Fibroblast of skin of right quadriceps (primary cell): ENCODE data around the gene CLPSL1.

ENCODE experiments used
- DNase-seq: peaks from one replicate; pipeline ENCODE4 v3.0.0-alpha.2; 2013

The CLPSL1 gene

DNA sequence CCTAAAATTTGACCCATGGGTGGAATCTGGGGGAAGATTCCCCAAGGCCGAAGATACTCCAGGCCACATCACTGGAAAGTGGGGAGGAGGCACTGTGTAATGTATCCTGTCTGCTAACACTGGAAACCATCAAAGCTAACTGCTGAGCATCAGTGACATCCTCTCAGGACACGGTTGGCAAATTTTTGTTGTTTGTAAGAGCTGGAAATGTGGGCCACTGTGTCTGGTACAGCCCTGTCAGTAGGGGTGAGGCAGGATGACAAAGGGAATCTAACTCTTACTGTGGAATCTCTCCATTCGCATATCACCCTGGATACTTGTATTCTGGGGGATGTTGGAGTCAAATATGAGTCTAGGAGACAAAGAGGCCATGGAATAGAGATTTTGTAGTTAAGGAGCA is 21.4 kb upstream of the CLPSL1 start:
- no peak for DNase-seq

DNA sequence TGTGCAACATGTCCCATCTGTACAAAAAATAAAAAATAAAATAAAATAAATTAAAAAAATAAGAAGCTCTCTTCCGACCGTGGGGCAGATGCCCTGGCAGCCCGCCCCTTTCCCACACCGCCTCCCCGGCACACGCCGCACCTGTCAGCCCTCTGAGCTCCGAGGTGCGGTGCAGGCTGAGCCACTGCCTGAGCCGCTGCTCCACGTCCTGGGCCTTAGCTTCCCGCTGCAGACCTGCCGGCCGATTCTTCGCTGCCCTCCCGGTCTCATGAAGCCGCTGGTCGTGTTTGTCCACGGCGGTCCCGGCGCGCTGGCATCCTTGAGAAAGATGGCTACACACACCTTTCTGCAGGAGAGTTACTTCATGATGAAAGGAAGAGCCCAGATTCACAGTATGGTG is 15.1 kb upstream of the CLPSL1 start:
- no peak for DNase-seq

DNA sequence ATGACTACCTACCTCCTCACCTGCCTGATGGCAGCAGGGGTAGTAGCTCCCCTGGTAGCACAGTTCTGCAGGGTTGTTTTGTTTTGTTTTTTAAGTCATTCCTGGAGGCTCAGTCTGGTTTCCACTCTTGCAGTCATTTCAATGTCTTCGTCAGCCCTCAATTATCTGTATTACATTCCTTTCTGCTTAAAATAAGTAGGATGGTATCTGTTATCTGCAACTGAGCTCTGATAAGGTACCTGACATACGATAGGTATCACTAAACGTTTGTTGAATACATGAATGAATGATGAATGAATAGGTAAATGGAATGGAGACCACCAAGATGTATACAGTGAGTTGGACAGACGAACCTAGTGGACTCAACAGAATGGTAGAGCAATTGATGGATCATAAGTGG is 11.6 kb upstream of the CLPSL1 start:
- no peak for DNase-seq

DNA sequence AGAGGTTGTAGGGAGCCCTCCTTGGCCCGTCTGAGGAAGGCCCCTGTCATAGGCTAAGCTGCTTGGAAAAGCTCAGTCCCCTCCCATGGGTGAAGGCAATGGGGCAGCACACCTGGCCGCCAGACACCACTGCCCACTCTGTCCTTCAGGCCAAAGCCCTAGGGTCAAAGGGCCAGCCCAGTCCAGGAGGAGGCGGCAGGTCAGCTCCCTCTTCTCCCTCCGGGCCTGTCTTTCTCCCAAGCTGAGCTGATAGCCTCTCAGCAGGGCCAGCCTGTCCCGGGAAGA is 9.5 kb upstream of the CLPSL1 start:
- DNase-seq = no peak

DNA sequence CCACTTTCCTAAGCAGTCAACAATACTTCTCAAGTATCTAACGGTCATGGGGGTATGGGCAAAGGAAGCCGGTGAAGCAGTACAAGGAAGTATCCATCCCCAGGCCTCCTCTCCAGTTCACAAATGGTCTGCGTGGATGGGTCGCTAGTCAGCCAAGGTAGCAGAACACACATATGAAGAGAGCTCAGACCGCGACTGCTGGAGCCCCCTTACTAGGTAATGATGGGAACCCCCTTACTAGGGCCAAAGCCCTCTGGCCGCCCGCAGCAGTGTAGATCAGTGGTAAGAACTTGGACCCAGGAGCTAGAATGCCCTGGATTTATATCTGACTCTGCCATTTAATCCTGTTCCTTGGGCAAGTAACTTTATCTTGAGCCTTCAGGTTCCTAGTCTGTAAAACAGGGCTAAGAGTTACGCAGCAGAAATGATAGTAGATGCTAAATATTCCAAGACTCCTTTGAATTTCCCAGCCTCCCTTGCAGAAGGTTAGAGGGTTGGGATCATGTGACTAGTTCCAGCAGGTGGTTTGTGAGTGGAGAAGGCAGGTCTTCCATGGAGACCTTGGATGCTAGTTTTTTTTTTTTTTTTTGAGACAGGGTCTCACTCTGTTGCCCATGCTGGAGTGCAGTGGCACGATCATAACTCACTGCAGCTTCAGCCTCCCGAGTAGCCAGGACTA is 6.6 kb upstream of the CLPSL1 start:
- no peak for DNase-seq

DNA sequence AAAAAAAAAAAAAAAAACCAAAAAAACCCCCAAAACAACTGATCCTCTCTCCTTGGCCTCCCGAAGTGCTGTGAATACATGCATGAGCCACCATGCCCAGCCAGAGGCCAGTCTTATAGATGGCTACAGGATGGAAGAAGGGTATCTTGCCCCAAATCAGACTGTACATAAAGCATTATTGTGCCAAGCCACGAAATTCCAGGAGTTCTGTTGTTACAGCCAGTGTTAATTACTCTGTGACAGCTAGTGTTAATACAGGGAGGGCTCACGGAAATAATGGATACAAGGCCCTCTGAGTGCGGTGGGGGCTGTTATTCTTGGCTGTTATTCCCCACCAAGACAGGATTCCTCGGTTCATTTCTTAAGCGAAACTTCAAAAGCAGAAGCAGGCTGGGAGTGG is 5.8 kb upstream of the CLPSL1 start:
- no peak for DNase-seq

DNA sequence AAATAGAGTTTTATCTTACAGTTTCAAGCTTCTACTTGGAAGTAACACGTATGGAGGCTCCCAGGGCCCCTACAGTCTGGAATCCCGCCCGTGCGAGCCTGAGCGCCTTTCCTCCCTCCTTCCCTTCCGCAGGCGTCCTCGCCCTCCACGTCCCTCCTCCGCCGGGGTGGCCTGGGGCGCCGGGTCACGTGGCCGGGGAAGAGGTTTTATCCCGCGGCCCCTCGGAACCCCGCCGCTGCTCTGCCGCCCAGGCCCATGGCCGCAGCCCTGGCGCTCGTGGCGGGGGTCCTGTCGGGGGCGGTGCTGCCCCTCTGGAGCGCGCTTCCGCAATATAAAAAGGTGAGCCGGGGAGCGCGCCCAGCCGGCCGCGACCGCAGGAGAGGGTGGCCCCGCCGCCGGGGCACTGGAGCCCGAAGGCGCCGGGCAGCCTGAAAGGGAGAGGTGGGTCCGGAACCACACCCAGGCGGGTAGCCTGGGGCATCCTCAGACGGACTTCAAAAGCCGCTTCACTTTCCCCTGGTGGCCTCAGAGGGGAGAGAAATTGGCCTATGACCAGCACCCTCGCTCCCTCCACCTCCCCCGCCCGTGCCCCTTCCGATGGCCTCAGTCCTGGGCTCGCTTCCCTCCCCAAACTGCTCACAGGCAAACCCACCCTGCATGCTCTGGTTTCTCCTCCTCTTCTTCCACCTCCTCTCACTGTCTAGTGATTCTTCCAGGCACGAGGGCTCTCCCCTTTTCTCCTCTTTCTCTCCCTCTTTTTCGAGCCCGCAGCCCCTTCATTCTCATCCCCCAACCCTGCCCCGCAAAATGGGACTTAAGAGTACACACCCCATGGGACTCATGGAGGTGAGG is 4.2 kb upstream of the CLPSL1 start, which contains the start of gene CLPSL2:
CLPSL2 (plus strand) TSS at position 235 of the 852 bp plus-strand sequence; CDS start at position 256, 21 bp downstream.
- no peak for DNase-seq

DNA sequence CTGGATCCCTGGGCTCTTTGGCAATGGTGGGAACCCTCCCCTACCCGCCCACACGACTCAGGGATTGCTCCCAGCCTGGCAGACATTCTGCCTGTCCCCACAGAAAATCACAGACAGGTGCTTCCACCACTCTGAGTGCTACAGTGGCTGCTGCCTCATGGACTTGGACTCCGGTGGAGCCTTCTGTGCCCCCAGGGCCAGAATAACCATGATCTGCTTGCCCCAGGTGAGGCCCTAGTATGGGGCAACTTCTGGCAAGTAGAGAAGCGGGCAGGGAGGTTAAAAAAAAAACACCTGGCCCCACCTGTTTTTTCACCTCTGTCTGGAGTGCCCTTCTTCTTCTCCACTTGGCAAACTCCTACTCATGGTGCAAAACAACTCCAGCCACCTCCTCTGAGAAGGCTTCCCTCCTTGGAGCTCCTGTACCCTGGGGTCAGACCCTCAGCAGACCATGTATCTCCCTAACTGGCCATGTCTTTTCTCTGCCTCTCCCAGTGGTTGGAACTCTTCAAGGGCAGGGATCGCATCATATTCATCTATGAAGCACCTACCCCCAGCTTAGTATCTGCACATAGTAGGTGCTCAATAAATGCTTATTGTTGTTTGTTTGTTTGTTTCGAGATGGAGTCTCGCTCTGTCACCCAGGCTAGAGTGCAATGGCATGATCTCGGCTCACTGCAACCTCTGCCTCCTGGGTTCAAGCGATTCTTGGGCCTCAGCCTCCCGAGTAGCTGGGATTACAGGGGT is 3.3 kb upstream of the CLPSL1 start:
- no peak for DNase-seq

DNA sequence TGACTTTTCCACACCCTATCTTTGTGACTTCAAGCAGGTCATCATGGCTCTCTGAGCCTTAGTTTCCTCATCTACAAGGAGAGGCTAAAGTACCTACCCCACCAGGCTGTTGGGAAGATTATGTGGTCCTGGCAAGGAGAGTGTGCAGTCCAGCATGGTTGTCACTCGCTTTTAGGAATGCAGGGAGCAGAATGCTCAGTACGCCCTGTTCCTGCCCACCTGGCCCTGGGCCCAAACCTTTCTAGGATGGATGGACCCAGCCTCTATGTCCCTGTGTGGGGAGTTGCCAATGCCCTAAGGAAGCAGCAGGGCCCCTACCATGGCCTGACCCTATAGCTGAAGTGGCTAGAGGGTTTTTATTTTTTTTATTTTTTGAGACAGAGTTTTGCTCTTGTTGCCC is 2.4 kb upstream of the CLPSL1 start:
- no peak for DNase-seq

DNA sequence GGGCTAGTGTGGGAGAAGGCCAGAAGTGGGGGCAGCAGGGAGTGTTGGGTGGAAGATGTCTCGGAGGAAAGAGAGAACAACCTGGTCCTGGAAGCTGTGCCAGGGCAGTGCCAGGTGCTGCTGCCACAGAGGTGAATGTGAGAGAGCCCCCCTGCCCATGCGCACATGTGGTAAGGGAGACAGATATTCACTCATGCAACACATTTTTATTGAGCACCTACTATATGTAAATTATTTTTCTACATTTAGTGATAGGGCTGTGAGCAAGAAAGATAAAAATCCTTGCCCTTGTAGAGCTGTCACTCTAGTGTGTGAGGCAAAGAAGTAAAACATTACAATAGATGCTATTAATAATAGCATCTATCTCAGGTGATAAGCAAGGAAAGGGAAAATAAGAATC is 471 bp downstream of the CLPSL1 start:
- DNase-seq = no peak

DNA sequence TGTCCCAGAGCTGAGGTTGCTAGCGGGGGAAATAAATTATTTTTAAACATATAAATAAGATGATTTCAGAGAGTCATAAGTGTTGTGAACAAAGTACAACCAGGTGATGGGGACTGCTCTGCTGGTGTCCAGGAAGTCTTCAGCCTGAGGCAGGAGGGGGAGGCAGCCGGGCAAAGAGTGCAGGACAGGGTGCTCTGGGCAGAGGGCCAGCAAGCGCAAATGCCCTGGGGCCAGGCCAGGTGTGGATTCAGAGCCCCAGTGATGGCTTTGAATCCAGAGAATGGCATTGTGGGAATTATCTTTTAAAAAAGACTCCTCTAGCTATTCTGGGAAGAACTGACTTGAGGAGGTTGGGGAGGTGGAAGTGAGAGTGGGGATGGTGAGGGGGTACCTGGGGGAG is 1.6 kb downstream of the CLPSL1 start:
- DNase-seq = no peak

DNA sequence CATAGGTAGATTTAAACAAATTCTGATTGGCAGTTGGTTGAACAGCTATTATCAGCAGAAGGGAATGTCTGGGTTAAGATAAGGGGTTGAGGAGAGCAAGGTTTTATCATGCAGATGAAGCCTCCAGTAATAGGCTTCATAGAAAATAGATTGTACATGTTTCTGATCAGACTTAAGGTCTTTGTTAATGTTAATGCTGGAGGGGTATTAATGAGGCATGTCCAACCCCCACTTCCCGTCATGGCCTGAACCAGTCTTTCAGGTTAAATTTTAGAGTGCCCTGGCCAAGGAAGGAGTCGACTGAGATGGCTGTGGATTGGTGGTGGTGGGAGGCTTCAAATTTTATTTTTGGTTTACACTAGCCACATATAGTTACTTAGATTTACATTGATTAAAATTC is 3.4 kb downstream of the CLPSL1 start:
- no peak for DNase-seq

DNA sequence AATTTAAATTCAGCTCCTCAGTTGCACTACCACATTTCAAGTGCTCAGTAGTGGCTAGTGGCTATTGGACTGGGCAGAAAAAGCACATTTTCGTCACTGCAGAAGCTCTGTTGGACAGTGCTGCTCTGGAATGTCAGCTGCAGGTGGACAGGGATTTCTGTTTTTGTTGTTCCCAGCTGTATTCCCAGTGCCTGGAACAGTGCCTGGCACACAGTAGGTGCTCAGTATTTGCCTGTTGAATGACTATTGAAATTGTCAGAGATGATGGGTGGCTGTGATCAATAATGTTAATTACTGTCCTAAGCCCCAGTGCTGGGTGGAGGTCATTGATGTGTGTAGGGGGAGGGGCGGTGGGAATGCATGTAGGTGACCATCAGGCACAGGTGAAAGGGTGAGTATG is 5.5 kb downstream of the CLPSL1 start:
- DNase-seq = no peak

DNA sequence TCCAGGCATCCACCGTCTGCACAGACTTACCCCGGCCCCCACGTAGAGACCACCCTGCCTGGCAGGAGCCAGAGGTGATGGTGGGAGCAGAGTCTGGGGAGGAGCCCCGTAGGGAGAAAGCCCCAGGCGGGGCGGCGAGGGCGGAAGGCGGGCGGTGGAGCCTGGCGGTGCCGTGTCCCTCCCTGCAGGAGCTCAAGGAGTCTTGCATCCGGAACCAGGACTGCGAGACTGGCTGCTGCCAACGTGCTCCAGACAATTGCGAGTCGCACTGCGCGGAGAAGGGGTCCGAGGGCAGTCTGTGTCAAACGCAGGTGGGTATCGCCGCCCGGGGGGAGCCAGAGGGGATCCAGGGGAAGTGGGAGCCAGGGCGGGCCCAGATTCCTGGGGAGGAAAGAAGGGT is 6.0 kb downstream of the CLPSL1 start:
- DNase-seq = no peak

DNA sequence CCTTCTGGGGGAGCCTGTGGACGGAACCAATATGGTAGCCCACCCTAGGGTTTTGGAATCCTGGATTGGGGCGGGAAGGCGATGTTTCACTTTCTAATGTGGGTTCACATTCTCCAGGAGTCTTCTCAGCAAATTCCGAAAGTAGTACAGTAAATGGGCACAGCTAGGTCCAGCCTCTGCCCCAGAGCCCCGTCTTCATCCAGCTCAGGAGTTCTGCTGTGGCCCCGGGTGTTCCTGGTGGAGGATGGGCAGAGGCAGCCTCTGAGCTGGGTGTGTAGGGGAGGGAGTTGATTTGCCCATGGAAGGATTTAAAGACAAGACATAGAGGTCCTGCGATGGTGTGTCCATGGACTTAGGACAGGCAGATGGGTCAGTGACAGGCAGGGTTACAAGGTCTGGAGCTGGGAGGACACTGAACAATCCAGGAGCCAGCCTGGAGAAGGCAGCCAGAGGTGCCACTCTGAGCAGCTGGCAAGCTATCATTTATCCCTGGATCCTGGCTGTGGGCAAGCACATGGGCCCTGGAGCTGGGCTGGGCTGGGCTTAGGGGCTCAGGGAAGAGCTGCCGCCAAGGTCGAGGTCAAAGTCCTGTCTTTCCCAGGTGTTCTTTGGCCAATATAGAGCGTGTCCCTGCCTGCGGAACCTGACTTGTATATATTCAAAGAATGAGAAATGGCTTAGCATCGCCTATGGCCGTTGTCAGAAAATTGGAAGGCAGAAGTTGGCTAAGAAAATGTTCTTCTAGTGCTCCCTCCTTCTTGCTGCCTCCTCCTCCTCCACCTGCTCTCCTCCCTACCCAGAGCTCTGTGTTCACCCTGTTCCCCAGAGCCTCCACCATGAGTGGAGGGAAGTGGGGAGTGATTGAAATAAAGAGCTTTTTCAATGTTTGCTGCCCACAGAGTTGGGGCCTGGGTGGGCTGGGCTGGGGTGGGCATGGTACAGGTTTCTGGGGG is 6.7 kb downstream of the CLPSL1 start:
- no peak for DNase-seq

DNA sequence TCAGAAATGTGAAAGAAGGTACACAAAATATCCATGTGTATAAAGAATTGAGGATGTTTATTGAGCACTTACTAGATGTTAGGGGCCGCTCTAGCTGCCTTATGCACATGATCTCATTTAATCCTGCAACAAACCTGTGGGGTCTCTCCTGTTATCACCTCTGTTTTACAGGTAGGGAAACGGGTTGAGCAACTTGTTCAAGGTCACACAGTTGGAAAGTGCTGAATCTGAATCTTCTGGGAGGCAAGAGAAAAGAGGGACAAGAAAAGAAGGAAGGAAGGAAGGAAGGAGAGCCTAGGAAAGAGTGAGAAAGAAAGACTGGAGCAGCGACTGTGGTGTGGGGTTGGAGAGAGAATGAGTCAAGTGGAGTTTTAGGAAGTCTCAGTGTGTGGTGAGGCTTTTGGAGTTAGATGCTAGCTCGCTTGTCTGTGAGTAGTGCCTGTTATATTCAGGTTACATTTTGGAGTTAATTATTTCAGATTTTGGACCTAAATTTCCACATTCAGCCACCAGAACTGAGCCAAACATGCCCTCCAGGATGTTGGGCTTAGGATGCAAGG is 7.7 kb downstream of the CLPSL1 start:
- no peak for DNase-seq

DNA sequence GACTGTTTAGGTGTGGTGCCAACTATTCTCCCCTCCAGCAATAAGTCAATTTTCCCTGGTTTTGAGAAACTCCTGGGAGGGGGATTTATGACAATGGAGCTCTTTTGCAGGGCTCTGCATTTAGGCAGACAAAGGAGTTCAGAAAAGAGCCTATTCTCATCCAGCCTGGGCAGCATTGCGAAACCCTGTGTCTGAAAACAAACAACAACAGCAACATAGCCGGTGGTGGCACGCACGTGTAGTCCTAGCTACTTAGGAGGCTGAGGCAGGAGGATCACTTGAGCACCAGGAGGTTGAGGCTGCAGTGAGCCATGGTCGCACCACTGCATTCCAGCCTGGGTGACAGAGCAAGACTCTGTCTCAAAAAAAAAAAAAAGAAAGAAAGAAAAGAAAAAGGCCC is 9.9 kb downstream of the CLPSL1 start:
- DNase-seq = no peak

DNA sequence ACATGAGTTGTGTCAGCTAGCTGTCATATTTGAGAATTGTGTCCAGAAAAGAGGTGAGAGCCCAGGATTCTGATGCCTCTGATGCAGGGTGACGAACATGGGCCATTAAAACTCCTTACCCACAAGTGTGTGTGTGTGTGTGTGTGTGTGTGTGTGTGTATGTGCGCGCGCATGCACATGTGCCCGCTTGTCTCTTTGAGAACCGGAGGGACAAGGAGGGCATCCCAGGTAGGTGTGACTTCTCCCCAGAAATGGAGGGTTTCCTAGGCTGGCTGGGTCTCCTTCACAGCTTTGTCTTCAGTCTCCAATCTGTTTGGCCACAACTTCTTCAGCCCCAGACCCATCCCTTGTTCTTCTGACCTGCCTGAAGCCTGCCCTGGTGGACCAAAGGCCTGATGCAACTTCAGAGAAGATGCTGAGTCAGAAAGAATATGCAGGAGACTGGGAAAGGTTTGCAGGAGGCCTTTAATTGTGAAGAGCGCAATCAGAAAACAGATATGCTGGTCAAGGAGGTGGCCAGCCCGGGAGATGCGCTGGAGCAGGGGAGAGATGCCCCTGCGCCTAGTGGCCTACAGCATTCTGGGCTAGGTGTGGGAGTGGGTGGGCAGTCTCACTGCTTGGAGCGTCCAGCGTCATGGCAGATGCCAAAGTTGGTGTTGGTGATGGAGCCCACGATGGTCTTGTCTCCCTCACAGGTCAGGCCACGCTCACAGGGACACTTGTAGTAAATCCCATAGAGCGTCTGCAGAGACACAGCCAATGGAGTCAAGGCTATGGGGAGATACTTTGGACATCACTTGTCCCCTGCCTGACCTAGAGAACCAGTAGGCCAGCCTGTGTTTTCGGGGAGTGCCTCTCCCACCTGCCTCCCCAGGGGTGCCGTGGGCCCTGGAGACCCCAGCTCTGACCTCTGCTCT is 14.0 kb downstream of the CLPSL1 start:
- DNase-seq = no peak

DNA sequence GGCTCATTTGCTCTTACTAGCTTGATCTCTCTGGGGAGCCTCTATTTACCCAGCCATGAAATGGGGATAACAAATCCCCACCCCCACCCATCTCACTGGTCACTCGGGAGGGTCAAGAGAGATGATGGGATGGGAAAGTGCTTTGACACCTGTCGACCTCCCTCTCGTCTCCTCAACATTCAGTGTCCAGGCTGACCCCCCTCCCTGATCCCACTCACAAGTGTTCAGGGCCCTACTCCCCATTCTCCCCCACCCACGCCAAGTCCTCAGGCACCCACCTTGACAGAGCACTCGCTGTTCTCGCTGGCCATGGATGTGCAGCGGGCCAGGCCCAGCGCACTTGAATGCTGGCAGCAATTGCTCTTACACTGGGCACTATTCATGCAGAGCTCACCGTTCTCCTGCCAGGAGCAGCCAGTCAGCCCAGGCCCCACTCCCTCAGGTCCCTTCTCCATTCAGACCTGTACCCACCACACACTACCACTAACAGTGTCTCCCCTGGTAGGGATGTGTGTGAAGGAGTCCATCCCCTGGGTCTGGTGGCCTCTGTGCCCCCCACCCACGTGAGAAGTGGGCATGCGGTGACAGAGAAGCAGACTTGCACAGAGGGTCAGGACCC is 14.7 kb downstream of the CLPSL1 start:
- DNase-seq = no peak

DNA sequence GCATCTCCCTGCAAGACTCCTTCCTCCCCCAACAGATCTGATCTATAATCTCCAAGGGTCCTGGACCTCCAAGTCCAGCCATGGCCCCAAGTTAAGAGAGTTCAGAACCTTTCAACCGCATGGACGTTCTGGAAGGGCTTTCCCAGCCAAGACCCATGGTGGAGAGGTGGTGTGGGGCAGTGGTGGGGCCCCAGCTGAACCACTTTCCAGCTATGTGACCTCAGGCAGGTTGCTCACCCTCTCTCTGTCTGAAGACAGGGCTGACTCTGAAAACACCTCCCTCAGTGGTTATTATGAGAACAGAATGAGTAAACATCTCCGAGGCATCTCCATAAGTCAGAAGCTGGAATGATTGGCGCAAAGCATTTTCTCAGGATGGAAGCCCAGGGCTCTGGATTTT is 15.4 kb downstream of the CLPSL1 start:
- no peak for DNase-seq
